ENCODE data around the gene COL26A1. TPM values are rescaled to one million over a fixed set of nuclear protein-coding genes. Genes with fewer than 3 reads are reported as not detected.
A peak's percentile ranks its signal among the peaks of the same experiment; 100 is the strongest.
"Not testable (repeated sequence)": the region's sequence is repeated elsewhere in the genome, so short reads cannot be mapped to it uniquely, and the experiment has no call there.

Gene COL26A1
- total RNA-seq, 2 experiments from 2014 or later, result not detected

GRCh38 chr7:101602082-101602481 lies 239.4 kb downstream of the COL26A1 start:
- Mint-ChIP-seq H3K27ac (no peak overlapping the region), H3K36me3 (ENCODE audit: low read depth) (no peaks in the 10 kb centered on the region), H3K4me3 (no peak overlapping the region), H3K4me1 (ENCODE audit: low read depth) (no peaks in the 10 kb centered on the region), H3K27me3 (peaks cover 4% of the 10 kb centered on the region), H3K9me3 (no peaks in the 10 kb centered on the region)
- Histone ChIP-seq H3K4me1 (ENCODE audit: insufficient read depth, low read length) (peaks cover 5% of the 10 kb centered on the region), H3K9me3 (ENCODE audit: control insufficient read depth in 1 of 2, insufficient read depth in 1 of 2, low read length in 2 of 2) (no peaks in the 10 kb centered on the region), H3K27me3 (ENCODE audit: control insufficient read depth in 1 of 2, insufficient read depth in 2 of 2, low read length in 2 of 2) (no peaks in the 10 kb centered on the region), H3K27ac (ENCODE audit: low read depth in 1 of 2, low read length in 2 of 2) (no peak overlapping the region), H3K36me3 (ENCODE audit: insufficient read depth, low read length) (no peaks in the 10 kb centered on the region), H3K4me3 (ENCODE audit: low read length) (no peak overlapping the region)
- intact Hi-C loops (cut with DNase I, micrococcal nuclease), result loop anchor here (1.0 kb wide), 2 partner anchors 634 to 670 kb away; no protein-coding TSS in a partner anchor
- CTCF ChIA-PET, result interaction anchor here (0.5 to 0.8 kb wide), 3 partner anchors 9 to 655 kb away, joined by 3 to 4 read pairs (median 4); no protein-coding TSS in a partner anchor
- POLR2A ChIA-PET, result no interaction called here
- ATAC-seq (ENCODE audit: poor library complexity), result no peak
- no peak for DNase-seq
- TF ChIP-seq, protein P1, sequence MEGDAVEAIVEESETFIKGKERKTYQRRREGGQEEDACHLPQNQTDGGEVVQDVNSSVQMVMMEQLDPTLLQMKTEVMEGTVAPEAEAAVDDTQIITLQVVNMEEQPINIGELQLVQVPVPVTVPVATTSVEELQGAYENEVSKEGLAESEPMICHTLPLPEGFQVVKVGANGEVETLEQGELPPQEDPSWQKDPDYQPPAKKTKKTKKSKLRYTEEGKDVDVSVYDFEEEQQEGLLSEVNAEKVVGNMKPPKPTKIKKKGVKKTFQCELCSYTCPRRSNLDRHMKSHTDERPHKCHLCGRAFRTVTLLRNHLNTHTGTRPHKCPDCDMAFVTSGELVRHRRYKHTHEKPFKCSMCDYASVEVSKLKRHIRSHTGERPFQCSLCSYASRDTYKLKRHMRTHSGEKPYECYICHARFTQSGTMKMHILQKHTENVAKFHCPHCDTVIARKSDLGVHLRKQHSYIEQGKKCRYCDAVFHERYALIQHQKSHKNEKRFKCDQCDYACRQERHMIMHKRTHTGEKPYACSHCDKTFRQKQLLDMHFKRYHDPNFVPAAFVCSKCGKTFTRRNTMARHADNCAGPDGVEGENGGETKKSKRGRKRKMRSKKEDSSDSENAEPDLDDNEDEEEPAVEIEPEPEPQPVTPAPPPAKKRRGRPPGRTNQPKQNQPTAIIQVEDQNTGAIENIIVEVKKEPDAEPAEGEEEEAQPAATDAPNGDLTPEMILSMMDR (IDR thresholded peaks at IDR 0.05), result no peak

DNA sequence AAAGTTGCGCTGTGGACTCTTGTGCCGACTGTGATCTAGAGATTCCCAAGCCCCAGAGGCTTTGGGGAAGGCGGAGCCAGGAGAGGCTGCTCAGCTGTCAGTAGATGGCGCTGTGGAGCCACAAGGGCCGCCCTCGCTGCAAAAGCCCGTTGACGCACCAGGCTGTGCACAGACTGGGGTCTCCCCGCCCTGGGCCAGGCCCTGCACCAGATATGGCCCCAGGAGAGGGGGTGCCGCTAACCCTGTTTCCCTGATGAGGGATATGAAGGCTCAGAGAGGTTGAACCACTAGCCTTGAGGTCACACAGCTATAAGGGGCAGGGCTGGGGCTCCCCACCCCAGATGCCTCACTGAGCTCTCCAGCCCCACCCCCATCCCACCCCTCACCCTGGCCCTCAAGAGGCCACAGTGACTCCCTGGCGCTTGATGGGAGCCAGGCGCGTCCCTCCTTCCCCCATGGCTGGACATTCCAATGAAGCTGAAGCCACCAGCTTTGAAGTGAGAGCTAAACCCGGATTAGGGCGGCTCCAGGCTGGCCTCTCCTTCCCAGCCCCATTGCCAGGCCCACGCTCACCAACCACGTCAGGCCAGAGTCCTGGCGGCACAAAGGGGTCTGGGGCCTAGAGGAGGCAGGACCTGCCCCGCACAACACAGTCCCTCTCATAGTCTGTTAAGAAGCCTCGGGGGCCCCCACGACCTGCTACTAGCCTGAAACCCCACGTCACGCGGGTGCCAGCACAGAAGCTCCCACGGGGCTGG lies 240.0 kb downstream of the COL26A1 start:
- CTCF ChIA-PET, result interaction anchor here (0.5 to 0.8 kb wide), 3 partner anchors 9 to 655 kb away, joined by 3 to 4 read pairs (median 4); no protein-coding TSS in a partner anchor
- H3K9me3 Mint-ChIP-seq, result no peaks in the 10 kb centered on the region
- Histone ChIP-seq H3K27ac (ENCODE audit: low read depth in 1 of 2, low read length in 2 of 2) (no peak overlapping the region), H3K9me3 (ENCODE audit: control insufficient read depth in 1 of 2, insufficient read depth in 1 of 2, low read length in 2 of 2) (no peaks in the 10 kb centered on the region), H3K36me3 (ENCODE audit: insufficient read depth, low read length) (no peaks in the 10 kb centered on the region), H3K4me3 (ENCODE audit: low read length) (no peak overlapping the region), H3K27me3 (ENCODE audit: control insufficient read depth in 1 of 2, insufficient read depth in 2 of 2, low read length in 2 of 2) (no peaks in the 10 kb centered on the region), H3K4me1 (ENCODE audit: insufficient read depth, low read length) (peaks cover 5% of the 10 kb centered on the region)
- H3K27ac Mint-ChIP-seq, result no peak overlapping the region
- POLR2A ChIA-PET, result no interaction called here
- H3K4me1 Mint-ChIP-seq (ENCODE audit: low read depth), result no peaks in the 10 kb centered on the region
- TF ChIP-seq, protein P1 (IDR thresholded peaks at IDR 0.05), result peak; percentile 75
- ATAC-seq (ENCODE audit: poor library complexity) (peak; percentile 69), DNase-seq (peak; percentile 48 to 81 (median 58))
- H3K27me3 Mint-ChIP-seq, result peaks cover 4% of the 10 kb centered on the region
- H3K4me3 Mint-ChIP-seq, result no peak overlapping the region
- no peaks in the 10 kb centered on the region for H3K36me3 Mint-ChIP-seq (ENCODE audit: low read depth)
- intact Hi-C loops (cut with DNase I, micrococcal nuclease), result loop anchor here (1.0 kb wide), 2 partner anchors 634 to 670 kb away; no protein-coding TSS in a partner anchor

GRCh38 chr7:101604331-101604933 lies 241.8 kb downstream of the COL26A1 start:
- intact Hi-C loops (cut with DNase I, micrococcal nuclease), result no loop called here
- Histone ChIP-seq H3K27me3 (ENCODE audit: control insufficient read depth in 1 of 2, insufficient read depth in 2 of 2, low read length in 2 of 2) (no peaks in the 10 kb centered on the region), H3K4me3 (ENCODE audit: low read length) (no peak overlapping the region), H3K27ac (ENCODE audit: low read depth in 1 of 2, low read length in 2 of 2) (no peak overlapping the region), H3K9me3 (ENCODE audit: control insufficient read depth in 1 of 2, insufficient read depth in 1 of 2, low read length in 2 of 2) (no peaks in the 10 kb centered on the region), H3K36me3 (ENCODE audit: insufficient read depth, low read length) (no peaks in the 10 kb centered on the region), H3K4me1 (ENCODE audit: insufficient read depth, low read length) (peaks cover 5% of the 10 kb centered on the region)
- Mint-ChIP-seq H3K27me3 (peaks cover 4% of the 10 kb centered on the region), H3K9me3 (no peaks in the 10 kb centered on the region), H3K4me1 (ENCODE audit: low read depth) (no peaks in the 10 kb centered on the region), H3K27ac (no peak overlapping the region), H3K4me3 (no peak overlapping the region), H3K36me3 (ENCODE audit: low read depth) (no peaks in the 10 kb centered on the region)
- no peak for ATAC-seq (ENCODE audit: poor library complexity)
- ChIA-PET CTCF (no interaction called here), POLR2A (no interaction called here)
- TF ChIP-seq, protein P1 (IDR thresholded peaks at IDR 0.05), result no peak
- DNase-seq, result no peak

DNA sequence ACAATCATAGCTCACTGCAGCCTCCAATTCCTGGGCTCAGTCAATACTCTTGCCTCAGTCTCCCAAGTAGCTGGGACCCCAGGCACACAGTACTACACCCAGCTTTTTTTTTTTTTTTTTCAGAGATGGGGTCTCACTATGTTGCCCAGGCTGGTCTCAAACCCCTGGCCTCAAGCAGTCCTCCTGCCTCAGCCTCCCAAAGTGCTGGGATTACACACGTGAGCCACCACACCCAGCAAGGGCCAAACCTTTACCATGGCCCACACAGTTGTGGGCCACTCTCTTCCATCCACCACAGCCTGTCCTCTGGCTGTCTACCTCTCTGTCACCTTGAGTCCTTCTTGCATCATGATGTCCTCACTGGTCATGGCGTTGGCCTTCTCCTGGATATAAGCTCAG lies 242.3 kb downstream of the COL26A1 start:
- H3K9me3 Mint-ChIP-seq; H3K27me3 Mint-ChIP-seq; DNase-seq; H3K4me3 ChIP-seq (ENCODE audit: low read length); POLR2A ChIA-PET; H3K27ac Mint-ChIP-seq; H3K4me1 Mint-ChIP-seq (ENCODE audit: low read depth); H3K36me3 ChIP-seq (ENCODE audit: insufficient read depth, low read length); intact Hi-C loops (cut with DNase I, micrococcal nuclease); H3K4me3 Mint-ChIP-seq; H3K4me1 ChIP-seq (ENCODE audit: insufficient read depth, low read length); H3K27ac ChIP-seq (ENCODE audit: low read depth in 1 of 2, low read length in 2 of 2); H3K27me3 ChIP-seq (ENCODE audit: control insufficient read depth in 1 of 2, insufficient read depth in 2 of 2, low read length in 2 of 2); H3K36me3 Mint-ChIP-seq (ENCODE audit: low read depth); ATAC-seq (ENCODE audit: poor library complexity); H3K9me3 ChIP-seq (ENCODE audit: control insufficient read depth in 1 of 2, insufficient read depth in 1 of 2, low read length in 2 of 2); CTCF ChIA-PET: not testable (repeated sequence)
